Testis (tissue), 3 donors: ENCODE data around the gene DPH7. TPM values are rescaled to one million over a fixed set of nuclear protein-coding genes. Genes with fewer than 3 reads are reported as not detected.
"Not testable (repeated sequence)": the region's sequence is repeated elsewhere in the genome, so short reads cannot be mapped to it uniquely, and the experiment has no call there.

Source experiments
- DNase-seq: peaks from one replicate; pipeline ENCODE4 v3.0.0-alpha.2; 2019
- H3K27ac ChIP-seq, 2 donors: fragments of 200-600 bp; sonication (generic); one replicate each; pipeline ENCODE4 v1.5.1; 2019
- H3K27me3 ChIP-seq: fragments of 200-600 bp; sonication (generic); one replicate; pipeline ENCODE4 v1.5.1; 2019
- H3K36me3 ChIP-seq: fragments of 200-600 bp; sonication (generic); one replicate; pipeline ENCODE4 v1.5.1; 2017; ENCODE audit warnings: low read depth; ENCODE audit errors: missing control alignments
- H3K4me1 ChIP-seq: fragments of 200-600 bp; sonication (generic); one replicate; pipeline ENCODE4 v1.5.1; 2019
- H3K4me3 ChIP-seq, 2 donors: fragments of 200-600 bp; sonication (generic); one replicate each; pipeline ENCODE4 v1.5.1; 2017 to 2019
- H3K9me3 ChIP-seq: fragments of 200-600 bp; sonication (generic); one replicate; pipeline ENCODE4 v1.5.1; 2017
- CTCF ChIP-seq, 3 experiments: fragments of 450-650 bp in 2 of 3; fragments of 200-600 bp in 1 of 3; sonication (generic) in 1 of 3; IDR thresholded peaks; one replicate each; pipeline ENCODE4 v1.5.1; 2016 to 2019; ENCODE audit warnings: antibody characterized with exemption in 3 of 3, mild to moderate bottlenecking in 2 of 3, moderate library complexity in 1 of 3
- POLR2A ChIP-seq: fragments of 450-650 bp; IDR thresholded peaks from one replicate; pipeline ENCODE4 v1.6.1; 2017; ENCODE audit warnings: antibody characterized with exemption, mild to moderate bottlenecking, moderate library complexity
- WGBS, 2 donors: methylation state at CpG; one replicate each; pipeline ENCODE4 v1.1.5; 2018; 5-methylcytosine and 5-hydroxymethylcytosine counted together
- intact Hi-C: fragments of 100-400 bp; cut with DNase I; formaldehyde crosslinking; loops from one replicate; pipeline ENCODE4 v1.15.1; 2023; ENCODE audit warnings: low total_unique reads
- polyA plus RNA-seq: library from polyadenylated mRNA; stranded (reverse); fragments of 350-450 nt; fragmentation: Illumina TruSeq; extraction: RNeasy Lipid Tissue Mini Kit (QIAGEN cat#74804); gene quantifications from one replicate; pipeline ENCODE4 v1.2.3, GENCODE V29; 2014; ENCODE audit warnings: low read depth, low replicate concordance; ENCODE audit not compliant: insufficient read depth
- total RNA-seq, 2 donors: library from RNA; depleted of rRNA; stranded (reverse); fragments of >200 nt; gene quantifications; one replicate each; pipeline ENCODE4 v1.2.3, GENCODE V29; 2016

The DPH7 gene
- total and polyA plus RNA-seq, 3 donors from 2014 or later: 34.7 to 92.5 (median 61.8) TPM

DNA sequence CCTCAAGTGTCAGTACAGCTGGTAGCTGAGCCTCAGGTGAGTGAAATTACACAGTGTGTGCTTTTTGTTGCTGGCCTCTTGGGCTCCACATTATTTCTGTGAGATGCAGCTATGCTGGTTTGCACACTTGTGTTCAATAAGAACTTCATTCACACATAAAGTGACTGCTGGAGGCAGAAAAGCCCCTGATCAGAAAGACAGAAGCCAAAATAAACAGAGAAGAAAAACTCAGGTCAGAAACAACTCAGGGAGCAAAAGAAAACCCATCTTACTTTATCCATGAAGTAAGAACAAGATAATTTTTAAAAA is 43.7 kb downstream of the DPH7 start:
- Histone ChIP-seq H3K4me1 (peaks cover 13% of the 10 kb centered on the region), H3K9me3 (no peaks in the 10 kb centered on the region), H3K27me3 (no peaks in the 10 kb centered on the region), H3K36me3 (no peaks in the 10 kb centered on the region), H3K4me3 (no peak overlapping the region), H3K27ac (no peak overlapping the region)
- intact Hi-C loops: no loop called here
- DNase-seq: no peak
- TF ChIP-seq CTCF (IDR thresholded peaks at IDR 0.05) (peak in 2 of 3 experiments; percentile 1 to 4), POLR2A (no peak)

DNA sequence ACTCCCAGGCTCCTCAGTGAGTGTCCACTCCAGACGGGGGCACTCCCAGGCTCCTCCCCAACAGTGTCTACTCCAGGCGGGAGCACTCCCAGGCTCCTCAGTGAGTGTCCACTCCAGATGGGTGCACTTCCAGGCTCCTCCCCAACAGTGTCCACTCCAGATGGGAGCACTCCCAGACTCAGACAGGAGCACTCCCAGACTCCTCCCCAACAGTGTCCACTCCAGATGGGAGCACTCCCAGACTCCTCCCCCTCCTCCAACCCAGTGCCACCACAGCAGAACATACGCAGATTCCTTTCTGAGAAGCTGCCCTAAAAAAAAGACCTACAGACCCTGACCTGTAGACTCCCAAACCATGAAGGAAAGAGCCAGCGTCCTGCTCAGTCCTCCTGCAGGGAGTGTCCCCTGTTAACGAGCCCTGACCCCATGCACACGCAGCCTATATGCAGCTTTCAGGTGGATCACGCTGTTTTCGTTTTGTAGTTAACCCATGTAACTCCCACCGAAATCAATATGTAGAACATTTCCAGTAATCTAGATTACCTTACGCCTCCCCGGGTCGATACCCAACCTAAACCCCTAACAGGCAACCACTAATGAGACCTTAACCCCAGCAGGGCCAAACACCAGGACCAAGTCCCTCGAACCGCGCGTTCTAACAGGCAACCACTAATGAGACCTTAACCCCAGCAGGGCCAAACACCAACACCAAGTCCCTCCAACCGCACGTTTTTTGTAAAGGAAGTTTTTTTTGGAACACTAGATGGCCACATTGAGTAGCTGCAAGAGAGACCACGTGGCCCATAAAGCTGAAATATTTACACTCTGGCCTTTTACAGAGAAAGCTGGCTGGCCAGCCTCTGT is 44.2 kb downstream of the DPH7 start:
- no peaks in the 10 kb centered on the region for H3K36me3 ChIP-seq
- 51 to 61% methylated on average over 18 to 19 of the region's 19 CpGs for WGBS, 2 donors
- DNase-seq: peak; percentile 68
- H3K9me3 ChIP-seq: no peaks in the 10 kb centered on the region
- no peak overlapping the region for H3K27ac ChIP-seq
- TF ChIP-seq CTCF (IDR thresholded peaks at IDR 0.05) (peak; percentile 41 to 73 (median 71)), POLR2A (no peak)
- intact Hi-C loops: no loop called here
- H3K27me3 ChIP-seq: no peaks in the 10 kb centered on the region
- no peak overlapping the region for H3K4me3 ChIP-seq
- peaks cover 13% of the 10 kb centered on the region for H3K4me1 ChIP-seq

- H3K27ac ChIP-seq, H3K9me3 ChIP-seq, H3K36me3 ChIP-seq, H3K4me3 ChIP-seq, H3K27me3 ChIP-seq, DNase-seq, intact Hi-C loops: not testable (repeated sequence)
- 90% methylated on average over 9 to 10 of the region's 10 CpGs for WGBS, 2 donors
- H3K4me1 ChIP-seq: peaks cover 13% of the 10 kb centered on the region
These were observed 45.7 kb downstream of the DPH7 start for GRCh38 chr9:137532891-137533468.

GRCh38 chr9:137531099-137531765 is 47.5 kb downstream of the DPH7 start:
- Histone ChIP-seq H3K4me1 (peaks cover 13% of the 10 kb centered on the region), H3K9me3 (no peaks in the 10 kb centered on the region), H3K27ac (peak overlapping the region; percentile 1 to 38), H3K4me3 (no peak overlapping the region), H3K36me3 (no peaks in the 10 kb centered on the region), H3K27me3 (no peaks in the 10 kb centered on the region)
- DNase-seq: peak; percentile 44
- intact Hi-C loops: no loop called here
- no peak for TF ChIP-seq POLR2A
- TF ChIP-seq CTCF (IDR thresholded peaks at IDR 0.05): no peak
- 55 to 61% methylated on average over 17 of the region's 17 CpGs for WGBS, 2 donors

DNA sequence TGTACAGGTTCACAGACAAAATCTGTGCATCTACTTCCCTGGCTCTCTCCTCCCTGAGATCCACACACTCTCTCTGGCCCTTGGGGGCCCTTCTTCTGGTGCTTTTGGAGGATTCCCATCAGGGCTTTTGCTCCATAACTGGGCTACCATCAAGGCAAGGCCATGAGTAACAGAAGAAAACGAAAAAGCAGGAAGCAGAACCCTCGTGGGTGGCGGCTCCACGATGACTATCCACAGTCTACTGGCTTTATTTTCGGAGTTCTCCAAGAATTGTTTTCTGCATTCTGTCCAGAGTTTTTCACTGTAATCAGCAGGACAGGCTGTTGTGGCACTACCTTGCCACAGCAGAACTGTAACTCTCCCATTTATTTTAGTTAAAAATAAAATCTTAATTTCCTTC is 48.4 kb downstream of the DPH7 start:
- H3K4me1 ChIP-seq: peaks cover 13% of the 10 kb centered on the region
- no peak for TF ChIP-seq POLR2A
- no peak for TF ChIP-seq CTCF (IDR thresholded peaks at IDR 0.05)
- H3K27me3 ChIP-seq: no peaks in the 10 kb centered on the region
- no peak overlapping the region for H3K27ac ChIP-seq
- WGBS, 2 donors: 71 to 73% methylated on average over 5 of the region's 5 CpGs
- H3K9me3 ChIP-seq: no peaks in the 10 kb centered on the region
- no peak overlapping the region for H3K4me3 ChIP-seq
- H3K36me3 ChIP-seq: no peaks in the 10 kb centered on the region
- DNase-seq: no peak
- intact Hi-C loops: no loop called here
